ENCODE measurements around the gene ADAMTS2. TPM values are rescaled to one million over a fixed set of nuclear protein-coding genes. Genes with fewer than 3 reads are reported as not detected.
A peak's percentile ranks its signal among the peaks of the same experiment; 100 is the strongest.

ADAMTS2 gene
- total and polyA plus RNA-seq, 3 donors from 2014 or later: 10.9 to 19.8 (median 13.6) TPM

DNA sequence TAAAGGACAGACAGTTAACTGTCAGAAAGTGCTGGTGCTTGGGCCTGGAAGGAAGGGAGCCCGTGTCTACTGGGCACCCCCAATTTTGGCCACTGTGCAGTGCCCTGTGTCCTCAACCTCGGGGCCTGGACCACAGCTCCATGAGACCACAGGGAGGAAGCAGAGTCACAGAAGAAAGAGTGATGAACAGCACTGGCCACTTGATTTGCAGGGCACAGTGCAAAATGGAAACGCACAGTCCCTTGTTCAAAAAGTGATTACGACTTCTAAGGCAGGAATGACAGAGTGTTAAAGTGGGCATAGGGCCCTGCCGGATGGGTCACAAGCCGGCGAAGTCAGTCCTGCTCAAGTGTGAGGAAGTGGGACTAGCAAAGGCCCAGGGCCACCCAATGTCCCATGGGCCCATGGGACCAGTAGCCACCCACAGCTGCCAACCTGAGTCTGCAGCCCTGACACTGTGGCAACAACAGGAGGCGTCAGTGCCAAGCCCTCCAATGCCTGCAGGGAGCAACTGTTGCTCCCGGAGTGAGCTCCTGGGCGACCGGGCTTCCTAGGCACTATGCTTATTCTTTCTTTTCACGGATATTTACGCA, 85.4 kb downstream of the ADAMTS2 start:
- 90 to 95% methylated on average over 10 to 13 of the region's 13 CpGs for WGBS, 2 donors
- Histone ChIP-seq H3K27me3 (no peaks in the 10 kb centered on the region), H3K9me3 (no peaks in the 10 kb centered on the region), H3K36me3 (ENCODE audit: low read depth, missing control alignments) (no peaks in the 10 kb centered on the region), H3K4me3 (no peak overlapping the region), H3K27ac (no peak overlapping the region), H3K4me1 (peaks cover 37% of the 10 kb centered on the region)
- DNase-seq: peak; percentile 8
- TF ChIP-seq POLR2A (IDR thresholded peaks at IDR 0.05) (no peak), CTCF (IDR thresholded peaks at IDR 0.05) (no peak)
- intact Hi-C loops (cut with DNase I; ENCODE audit: low total_unique reads): no loop called here

GRCh38 chr5:179258922-179259730, 86.1 kb downstream of the ADAMTS2 start:
- peaks cover 31% of the 10 kb centered on the region for H3K4me1 ChIP-seq
- peak; percentile 14 for DNase-seq
- TF ChIP-seq POLR2A (IDR thresholded peaks at IDR 0.05) (no peak), CTCF (IDR thresholded peaks at IDR 0.05) (no peak)

DNA sequence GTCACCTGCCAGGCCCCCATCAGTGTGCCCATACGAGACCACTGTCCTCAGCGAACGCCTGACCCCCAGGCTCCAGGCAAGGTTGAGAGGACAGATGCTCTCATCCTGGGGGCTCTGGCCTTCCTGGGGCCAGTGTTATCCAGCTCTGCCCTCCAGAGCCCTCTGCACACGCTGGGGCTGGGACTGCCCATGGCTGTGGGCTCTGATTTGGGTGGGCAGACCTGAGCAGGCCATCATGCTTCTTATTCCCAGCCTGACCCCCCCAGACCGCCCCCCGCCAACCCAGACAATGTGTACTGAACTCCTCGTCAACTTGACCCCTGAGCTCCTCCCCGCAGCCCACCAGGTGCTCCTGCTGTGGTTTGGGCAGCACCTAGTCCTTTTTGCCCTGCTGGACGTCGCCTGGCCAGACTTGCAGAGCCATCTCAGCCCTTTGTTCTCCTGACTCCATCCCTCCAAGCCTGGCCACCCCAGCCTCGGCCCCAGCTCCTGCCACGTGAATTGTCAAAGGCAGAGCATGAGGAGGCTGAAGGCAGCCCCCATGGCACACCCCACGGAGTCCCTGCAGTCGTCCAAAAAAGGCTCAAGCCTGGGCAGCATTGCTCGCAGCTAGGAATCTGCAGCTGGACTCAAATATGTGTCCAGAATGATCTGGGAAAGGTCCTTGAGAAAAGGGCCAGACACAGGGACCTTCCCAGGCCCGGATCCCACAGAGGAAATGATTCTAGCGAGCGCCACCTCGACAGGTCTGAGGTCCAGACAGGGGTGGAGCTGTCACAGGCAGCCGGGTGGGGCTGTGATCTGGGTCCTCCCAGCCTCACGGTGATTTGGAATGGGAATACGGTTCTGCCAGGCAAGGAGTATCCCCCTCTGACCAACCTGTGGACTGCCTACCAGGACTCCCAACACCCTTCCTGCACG, 87.0 kb downstream of the ADAMTS2 start:
- DNase-seq: peak; percentile 11
- WGBS, 2 donors: 73 to 75% methylated on average over 21 to 23 of the region's 23 CpGs
- intact Hi-C loops (cut with DNase I; ENCODE audit: low total_unique reads): no loop called here
- Histone ChIP-seq H3K36me3 (ENCODE audit: low read depth, missing control alignments) (no peaks in the 10 kb centered on the region), H3K4me1 (peaks cover 31% of the 10 kb centered on the region), H3K27ac (peak overlapping the region in 1 of 2 donors; percentile 66), H3K27me3 (no peaks in the 10 kb centered on the region), H3K9me3 (no peaks in the 10 kb centered on the region), H3K4me3 (no peak overlapping the region)
- TF ChIP-seq POLR2A (IDR thresholded peaks at IDR 0.05) (no peak), CTCF (IDR thresholded peaks at IDR 0.05) (no peak)

More at GRCh38 chr5:179258922-179259730, 86.1 kb downstream of the ADAMTS2 start:
- no peak overlapping the region for H3K4me3 ChIP-seq
- no peaks in the 10 kb centered on the region for H3K27me3 ChIP-seq
- intact Hi-C loops (cut with DNase I; ENCODE audit: low total_unique reads): no loop called here
- no peaks in the 10 kb centered on the region for H3K36me3 ChIP-seq (ENCODE audit: low read depth, missing control alignments)
- H3K9me3 ChIP-seq: no peaks in the 10 kb centered on the region
- 82 to 83% methylated on average over 16 to 26 of the region's 26 CpGs for WGBS, 2 donors
- H3K27ac ChIP-seq: no peak overlapping the region

DNA sequence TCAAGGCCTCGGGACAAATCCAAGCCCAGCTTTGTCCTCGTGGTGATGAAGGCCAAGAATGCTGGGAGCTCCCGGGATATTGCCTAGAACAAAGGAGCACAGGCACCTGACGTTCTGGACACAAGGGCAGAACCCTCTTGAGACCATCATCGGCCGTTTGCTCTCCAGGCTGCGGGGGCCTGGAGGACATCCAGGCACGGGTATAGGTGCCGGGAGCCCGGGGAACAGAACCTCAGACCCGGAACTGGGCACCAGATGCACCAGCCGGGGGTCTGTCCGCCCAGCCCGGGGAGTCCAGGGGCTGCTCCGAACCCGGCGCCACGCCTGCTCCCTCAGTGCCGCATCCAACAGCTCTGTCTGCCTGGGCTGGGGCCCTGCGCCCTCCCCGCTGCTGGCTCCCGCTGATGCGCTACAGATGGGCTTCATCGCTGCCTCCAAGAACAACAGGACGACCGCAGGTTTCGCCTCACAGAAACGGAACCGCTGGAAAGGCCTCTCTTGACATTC, 88.0 kb downstream of the ADAMTS2 start:
- WGBS, 2 donors: 59 to 77% methylated on average over 15 to 29 of the region's 29 CpGs
- Histone ChIP-seq H3K4me3 (no peak overlapping the region), H3K36me3 (ENCODE audit: low read depth, missing control alignments) (no peaks in the 10 kb centered on the region), H3K27ac (peak overlapping the region in 1 of 2 donors; percentile 66), H3K9me3 (no peaks in the 10 kb centered on the region), H3K4me1 (peaks cover 31% of the 10 kb centered on the region), H3K27me3 (no peaks in the 10 kb centered on the region)
- intact Hi-C loops (cut with DNase I; ENCODE audit: low total_unique reads): no loop called here
- no peak for TF ChIP-seq POLR2A (IDR thresholded peaks at IDR 0.05)
- TF ChIP-seq CTCF (IDR thresholded peaks at IDR 0.05): no peak
- peak; percentile 71 for DNase-seq
